Stimulated activated CD4-positive, alpha-beta T cell treated with anti-CD3 and anti-CD28 coated beads, Interleukin-4, amount 100 ng/mL, for 24 hours (primary cell): Measurements from ENCODE around the gene TTLL9.

ENCODE experiments used
- DNase-seq: peaks from one replicate; pipeline ENCODE4 v3.0.0-alpha.2; 2020

The TTLL9 gene

GRCh38 chr20:31837896-31838397 lies 32.5 kb upstream of the TTLL9 start:
- no peak for DNase-seq

GRCh38 chr20:31838646-31839292 lies 31.7 kb upstream of the TTLL9 start:
- DNase-seq: no peak

DNA sequence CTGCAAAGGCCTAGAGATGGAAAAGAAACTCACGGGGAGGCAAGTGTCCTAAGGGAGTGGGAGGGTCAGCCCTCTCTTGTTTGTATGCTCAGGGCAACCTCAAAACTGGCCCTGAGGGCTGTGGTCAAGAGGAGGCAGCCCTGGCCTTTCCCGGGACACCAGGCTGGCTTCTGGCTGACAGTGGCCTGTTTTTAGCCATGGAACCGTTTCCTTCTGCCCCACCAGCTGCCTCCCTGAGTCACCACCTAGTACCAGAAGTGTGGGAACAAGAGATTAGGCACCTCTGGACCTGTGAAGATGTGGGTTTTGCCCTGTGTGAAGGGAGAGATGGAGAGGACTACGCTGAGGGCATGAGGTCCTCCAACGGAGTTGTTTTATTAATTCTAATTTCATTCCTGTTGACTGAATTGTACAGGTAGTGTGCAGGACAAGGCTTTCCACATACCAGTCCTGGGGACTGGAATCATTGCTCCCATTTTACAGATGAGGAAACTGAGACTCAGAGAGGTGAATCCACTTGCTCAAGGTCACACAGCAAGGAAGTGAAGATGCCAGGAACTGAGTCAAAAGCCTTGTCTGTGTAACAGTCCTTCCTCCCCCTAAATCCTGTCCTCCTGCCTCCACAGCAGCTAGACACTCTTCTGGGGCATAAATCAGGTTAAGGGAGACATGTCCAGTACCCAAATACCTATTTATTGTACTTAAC lies 30.5 kb upstream of the TTLL9 start:
- no peak for DNase-seq

DNA sequence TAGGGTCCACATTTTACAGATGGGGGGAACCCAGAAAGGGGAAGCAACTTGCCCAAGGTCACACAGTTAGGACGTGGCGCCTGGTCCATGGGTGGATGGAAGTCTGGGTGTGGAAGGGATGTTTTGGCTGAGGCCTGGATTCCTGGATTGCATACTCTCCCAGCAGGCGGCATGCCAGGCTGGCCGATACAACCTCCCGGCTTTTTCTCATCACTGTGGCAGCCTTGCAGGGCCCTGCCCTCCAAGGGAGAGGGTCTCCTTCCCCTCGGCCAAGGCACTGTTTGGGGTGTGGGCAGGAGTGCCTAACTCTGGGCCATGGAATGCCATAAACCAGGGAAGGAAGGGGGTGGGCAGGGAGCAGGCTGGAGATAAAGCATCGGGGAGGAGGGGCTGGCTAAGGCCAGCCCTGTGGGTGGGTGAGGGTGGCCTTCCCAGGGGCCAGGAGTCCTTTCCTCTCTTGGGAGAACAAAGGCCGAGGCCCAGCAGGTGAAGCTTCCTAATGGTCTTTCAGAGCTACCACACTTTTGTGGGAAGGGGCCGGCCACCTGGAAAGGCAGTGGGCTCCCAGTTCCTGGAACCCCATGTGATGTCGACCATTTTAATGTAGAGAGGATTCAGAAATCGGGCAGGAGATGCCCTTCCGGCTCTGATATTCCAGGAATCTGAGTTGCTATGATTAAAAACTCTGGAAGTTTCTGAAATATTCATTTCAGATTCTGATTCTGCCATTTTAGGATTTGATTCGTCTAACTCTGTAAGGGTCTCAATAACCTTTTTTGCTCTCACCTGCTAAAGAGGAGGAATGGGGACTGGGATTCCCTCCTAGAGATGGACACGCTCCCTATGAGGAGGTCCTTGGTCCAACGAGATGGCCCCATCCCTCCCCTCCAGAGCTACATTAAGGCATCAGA lies 29.3 kb upstream of the TTLL9 start:
- no peak for DNase-seq

GRCh38 chr20:31841928-31842327 lies 28.5 kb upstream of the TTLL9 start:
- DNase-seq: no peak

DNA sequence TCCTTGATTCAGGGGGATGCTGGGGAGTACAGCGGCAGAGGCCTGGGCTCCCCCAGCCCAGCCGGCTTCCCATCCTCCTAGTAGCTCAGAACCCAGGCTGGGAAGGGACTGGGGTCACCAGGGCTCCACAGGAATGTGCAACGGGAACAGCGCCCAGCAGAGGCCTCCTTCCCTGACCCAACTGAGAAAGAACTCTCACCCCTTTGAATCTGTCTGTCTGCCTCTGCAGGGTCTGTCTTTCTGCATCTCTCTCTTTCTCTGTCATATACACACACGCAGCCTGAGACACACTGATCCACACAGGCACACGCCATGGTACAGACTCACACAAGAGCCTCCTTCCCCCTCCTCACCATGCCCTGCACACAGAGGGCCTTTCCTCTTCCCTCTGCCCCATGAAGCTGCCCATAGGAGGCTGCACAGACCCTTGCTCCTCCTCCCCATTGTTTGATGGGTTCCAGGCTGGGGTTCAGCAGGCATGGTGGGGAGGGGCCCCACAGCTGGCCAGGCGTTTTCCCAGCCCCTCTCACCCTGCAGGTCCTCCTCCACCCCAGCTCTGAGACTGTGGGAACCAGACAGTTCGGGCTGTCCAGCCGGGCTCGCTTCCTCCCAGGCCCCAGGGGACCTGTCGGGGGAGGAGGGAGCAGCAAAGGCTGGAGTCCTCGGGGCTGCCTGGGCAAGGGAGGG lies 27.8 kb upstream of the TTLL9 start:
- DNase-seq: no peak

DNA sequence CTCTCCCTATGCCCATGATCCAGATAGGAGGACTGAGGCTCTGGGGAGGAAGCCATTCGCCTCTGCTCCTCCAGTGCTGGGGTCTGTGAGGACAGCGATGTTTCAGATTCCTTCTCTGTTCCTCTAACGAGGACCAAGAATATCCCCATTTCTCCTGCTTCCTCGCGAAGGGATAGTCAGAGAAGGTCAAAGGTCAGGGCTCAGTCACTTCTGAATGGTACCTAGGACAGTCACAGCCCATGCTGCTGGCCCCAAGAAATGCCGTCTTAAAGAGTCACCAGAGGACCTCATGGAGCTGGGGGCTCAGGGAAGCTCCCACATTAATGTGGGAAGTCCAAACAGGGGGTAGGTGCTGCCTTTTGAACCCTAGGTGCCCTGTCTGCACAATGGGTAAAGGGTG lies 27.1 kb upstream of the TTLL9 start:
- DNase-seq: no peak

DNA sequence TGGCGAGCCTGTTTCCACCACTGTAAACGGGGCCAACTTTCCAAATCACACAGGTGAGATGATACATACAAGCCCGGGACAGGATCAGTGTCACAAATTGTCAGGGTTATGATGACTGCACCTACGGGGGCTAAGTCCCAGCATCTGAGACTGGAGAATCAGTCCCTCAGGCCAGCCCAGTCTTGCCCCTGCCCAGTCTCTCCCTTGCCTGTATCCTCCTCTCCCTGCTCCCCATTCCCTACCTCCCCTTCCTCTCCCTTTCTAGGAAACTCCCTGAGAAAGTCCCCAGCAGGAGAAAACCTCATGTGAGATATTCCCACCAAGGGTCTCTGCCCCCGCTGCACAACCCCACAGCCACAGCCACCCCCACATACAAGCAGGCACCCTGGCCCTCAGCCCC lies 26.6 kb upstream of the TTLL9 start:
- DNase-seq: no peak

GRCh38 chr20:31844737-31845299 lies 25.6 kb upstream of the TTLL9 start:
- no peak for DNase-seq

DNA sequence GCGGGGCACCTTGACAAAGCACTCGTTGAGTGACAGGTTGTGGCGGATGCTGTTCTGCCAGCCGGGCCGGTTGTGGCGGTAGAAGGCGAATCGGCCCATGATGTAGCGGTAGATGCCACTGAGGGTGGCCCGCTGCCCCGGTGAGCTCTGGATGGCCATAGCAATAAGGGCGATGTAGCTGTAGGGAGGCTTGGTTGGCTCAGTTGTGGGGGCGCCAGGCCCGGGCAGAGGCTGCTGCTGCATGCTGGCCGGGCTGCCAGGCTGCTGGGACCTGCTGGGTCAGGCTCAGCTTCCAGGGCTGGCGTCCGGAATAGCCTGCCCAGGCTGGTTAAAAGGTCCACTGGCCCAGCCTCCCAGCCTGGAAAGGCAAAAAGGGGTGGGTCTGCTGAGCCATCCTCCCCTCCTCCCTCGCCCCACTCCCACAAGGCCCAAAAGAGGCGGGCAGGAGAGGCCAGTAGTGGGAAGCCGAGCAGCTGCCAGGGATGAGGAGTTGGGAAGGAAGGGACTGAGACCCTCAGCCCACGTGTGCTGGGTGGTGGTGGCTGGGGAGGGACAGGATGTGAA lies 25.1 kb upstream of the TTLL9 start, which contains the start of gene FOXS1:
Gene FOXS1, minus strand, starts transcription at position 305 of the 564 bp plus-strand sequence. Its CDS starts 62 bp downstream, at position 243.
- DNase-seq: no peak

DNA sequence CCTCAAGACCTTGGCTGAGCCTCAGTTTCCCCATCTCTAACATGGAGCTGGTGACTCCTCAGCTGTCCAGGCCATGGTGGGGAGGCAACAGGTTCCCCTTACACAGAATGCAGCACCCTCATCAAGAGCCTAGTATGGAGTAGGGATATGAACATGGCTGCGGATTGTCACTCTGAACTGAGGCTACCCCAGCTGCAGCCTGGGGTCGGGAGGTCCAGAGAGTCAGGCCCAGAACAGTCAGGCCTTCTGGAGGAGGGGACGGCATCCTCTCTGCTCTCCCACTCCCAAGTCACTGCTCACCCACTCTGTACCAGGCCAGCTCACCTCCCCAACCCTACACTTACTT lies 23.7 kb upstream of the TTLL9 start:
- DNase-seq: no peak

GRCh38 chr20:31848088-31848999 lies 22.1 kb upstream of the TTLL9 start:
- DNase-seq: no peak

GRCh38 chr20:31849306-31849930 lies 21.0 kb upstream of the TTLL9 start:
- no peak for DNase-seq

- DNase-seq: no peak
Observed at GRCh38 chr20:31851240-31851955, 19.0 kb upstream of the TTLL9 start.

GRCh38 chr20:31853481-31853880 lies 17.0 kb upstream of the TTLL9 start:
- no peak for DNase-seq

DNA sequence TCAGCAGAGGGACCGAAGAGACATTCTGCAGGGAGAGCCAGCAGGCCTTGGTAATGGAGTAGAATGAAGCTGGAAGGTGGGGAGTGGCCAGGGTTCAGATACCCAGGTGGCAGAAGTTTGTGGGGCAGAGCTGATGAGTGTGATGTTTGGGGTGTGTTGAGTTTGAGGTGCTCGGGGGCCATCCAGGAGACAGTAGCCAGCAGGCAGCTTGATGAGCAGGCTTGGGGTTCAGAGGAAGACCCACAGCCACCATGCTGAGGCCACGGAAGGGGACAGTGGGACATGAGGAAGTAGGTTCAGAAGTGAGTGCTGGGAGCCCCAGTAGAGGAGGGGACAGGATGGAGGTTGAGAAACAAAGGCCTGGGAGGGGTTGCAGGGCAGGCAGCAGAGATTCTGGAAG lies 13.9 kb upstream of the TTLL9 start:
- DNase-seq: no peak

DNA sequence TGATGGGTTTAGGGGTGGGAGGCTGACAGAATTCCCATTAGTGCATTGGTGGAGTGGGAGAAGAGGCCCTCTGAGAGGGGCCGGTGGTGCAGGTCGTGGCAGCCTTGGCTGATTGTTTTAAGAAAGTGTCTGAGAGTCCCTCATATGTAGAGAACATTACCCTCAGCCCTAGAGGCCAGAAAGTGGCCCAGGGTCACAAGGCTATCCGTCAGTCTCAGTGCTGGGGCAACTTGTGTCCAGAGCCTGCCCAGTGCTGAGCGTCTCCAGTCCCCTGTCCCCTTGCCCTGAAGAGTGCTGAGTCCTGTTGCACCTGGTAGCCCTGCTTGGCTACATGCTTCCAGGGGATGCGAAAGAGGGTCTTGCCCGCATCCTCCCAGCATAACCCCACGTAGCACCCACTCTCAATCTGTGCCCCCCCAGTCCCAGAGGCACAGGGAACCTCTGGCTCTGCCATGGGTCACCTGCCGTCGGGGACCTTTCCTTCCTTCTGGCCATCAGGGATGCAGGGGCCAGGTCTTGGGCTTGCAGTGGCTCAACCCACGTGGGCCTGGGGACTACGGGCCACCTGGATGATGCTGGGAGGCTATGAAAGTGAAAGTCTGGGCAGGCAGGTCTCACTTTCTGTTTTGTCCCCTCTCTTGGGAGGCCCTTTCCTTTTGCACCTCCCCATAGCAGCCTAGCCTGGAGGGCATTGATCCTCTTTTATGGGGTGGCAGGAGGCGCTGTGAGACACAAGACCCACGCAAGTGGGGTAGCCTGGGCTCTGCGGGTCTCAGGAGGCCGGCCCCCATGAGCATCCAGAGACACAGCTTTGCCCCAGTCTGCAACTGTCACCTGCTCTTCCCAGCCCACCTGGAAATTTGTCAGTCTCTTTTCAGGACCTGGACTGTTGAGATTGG lies 12.3 kb upstream of the TTLL9 start:
- DNase-seq: no peak

- DNase-seq: no peak
Observed at GRCh38 chr20:31858760-31859083, 11.7 kb upstream of the TTLL9 start.
